ENCODE data around the gene UBN1. TPM values are rescaled to one million over a fixed set of nuclear protein-coding genes. Genes with fewer than 3 reads are reported as not detected.

The UBN1 gene
- total RNA-seq, 1 donor from 2014 or later, result 41.9 TPM

- no peaks in the 10 kb centered on the region for H3K9me3 Mint-ChIP-seq (ENCODE audit: low read depth)
- no peak for DNase-seq (ENCODE audit: low spot score, unreplicated experiment)
- H3K4me1 Mint-ChIP-seq (ENCODE audit: low read depth), result no peaks in the 10 kb centered on the region
- H3K4me3 Mint-ChIP-seq (ENCODE audit: low read depth), result no peak overlapping the region
- peak overlapping the region; percentile 31 for H3K27ac Mint-ChIP-seq
- TF ChIP-seq, protein P1, sequence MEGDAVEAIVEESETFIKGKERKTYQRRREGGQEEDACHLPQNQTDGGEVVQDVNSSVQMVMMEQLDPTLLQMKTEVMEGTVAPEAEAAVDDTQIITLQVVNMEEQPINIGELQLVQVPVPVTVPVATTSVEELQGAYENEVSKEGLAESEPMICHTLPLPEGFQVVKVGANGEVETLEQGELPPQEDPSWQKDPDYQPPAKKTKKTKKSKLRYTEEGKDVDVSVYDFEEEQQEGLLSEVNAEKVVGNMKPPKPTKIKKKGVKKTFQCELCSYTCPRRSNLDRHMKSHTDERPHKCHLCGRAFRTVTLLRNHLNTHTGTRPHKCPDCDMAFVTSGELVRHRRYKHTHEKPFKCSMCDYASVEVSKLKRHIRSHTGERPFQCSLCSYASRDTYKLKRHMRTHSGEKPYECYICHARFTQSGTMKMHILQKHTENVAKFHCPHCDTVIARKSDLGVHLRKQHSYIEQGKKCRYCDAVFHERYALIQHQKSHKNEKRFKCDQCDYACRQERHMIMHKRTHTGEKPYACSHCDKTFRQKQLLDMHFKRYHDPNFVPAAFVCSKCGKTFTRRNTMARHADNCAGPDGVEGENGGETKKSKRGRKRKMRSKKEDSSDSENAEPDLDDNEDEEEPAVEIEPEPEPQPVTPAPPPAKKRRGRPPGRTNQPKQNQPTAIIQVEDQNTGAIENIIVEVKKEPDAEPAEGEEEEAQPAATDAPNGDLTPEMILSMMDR (IDR thresholded peaks at IDR 0.05; ENCODE audit: unreplicated experiment), result no peak
- H3K36me3 Mint-ChIP-seq (ENCODE audit: insufficient read depth), result peaks cover 31% of the 10 kb centered on the region
- H3K27me3 Mint-ChIP-seq, result no peaks in the 10 kb centered on the region
Observed at GRCh38 chr16:4880006-4880580, 32.8 kb downstream of the UBN1 start.

DNA sequence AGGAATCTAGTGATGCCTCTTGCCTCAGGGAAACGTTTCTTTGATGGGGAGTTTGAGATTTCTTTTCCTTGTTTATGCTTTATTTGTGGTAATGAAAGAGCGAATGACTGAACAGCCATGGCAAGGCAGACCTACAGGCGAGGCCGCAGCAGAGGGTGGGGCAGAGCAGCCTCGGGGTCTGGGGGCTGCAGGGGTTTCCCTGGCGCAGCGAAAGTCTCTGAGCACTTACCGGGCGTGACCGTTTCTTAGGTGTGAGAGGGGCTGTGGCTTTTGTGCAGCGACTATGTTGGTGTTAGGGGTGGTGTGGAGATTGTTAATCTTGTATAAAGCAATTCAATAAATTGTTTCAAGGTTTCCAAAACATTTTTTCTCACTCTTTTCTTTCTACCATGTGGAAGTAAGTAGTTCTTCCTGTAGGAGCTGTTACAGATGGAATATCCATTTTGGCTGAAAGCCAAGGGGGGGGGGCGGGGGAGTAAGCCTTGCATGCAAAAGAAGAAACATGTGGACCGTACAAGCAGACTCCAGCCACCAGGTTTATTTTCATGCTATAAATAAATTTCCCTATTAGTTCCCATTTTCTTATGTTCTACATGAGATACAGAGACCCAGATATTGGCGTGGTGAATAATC is 34.8 kb downstream of the UBN1 start:
- no peak for DNase-seq (ENCODE audit: low spot score, unreplicated experiment)
- peaks cover 40% of the 10 kb centered on the region for H3K36me3 Mint-ChIP-seq (ENCODE audit: insufficient read depth)
- H3K9me3 Mint-ChIP-seq (ENCODE audit: low read depth), result no peaks in the 10 kb centered on the region
- no peak overlapping the region for H3K4me3 Mint-ChIP-seq (ENCODE audit: low read depth)
- H3K27me3 Mint-ChIP-seq, result no peaks in the 10 kb centered on the region
- no peaks in the 10 kb centered on the region for H3K4me1 Mint-ChIP-seq (ENCODE audit: low read depth)
- H3K27ac Mint-ChIP-seq, result no peak overlapping the region
- TF ChIP-seq, protein P1 (IDR thresholded peaks at IDR 0.05; ENCODE audit: unreplicated experiment), result no peak

DNA sequence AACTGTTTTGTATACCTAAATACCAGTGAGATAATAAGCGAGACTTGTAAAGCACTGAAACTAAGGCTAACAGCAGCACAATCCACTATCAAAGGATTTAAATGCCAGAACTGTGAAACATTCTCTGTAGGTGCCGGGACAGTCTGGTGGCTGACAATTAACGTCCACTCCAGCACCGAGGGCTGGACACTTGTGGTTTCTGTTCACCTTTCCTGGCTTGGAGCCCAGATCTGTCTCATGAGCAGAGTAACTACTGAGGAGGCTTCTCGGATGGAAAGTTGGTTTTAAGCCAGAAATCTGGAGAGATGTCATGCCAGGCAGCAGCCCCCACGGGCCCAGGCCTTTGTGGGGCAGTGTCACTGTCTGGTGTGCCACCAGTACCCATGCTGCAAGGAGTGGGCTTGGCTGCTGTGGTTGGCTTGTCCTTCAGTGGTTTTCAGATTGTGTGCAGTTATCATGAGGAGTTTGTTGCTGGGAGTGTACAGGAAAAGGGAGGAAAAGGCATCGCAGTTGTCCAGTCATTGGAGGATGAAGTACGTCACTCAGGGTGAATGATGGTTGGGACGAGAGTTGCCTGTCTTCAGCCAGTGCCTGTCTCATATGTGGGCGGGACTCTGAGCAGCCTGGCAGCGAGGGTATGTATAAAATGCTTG is 35.5 kb downstream of the UBN1 start:
- Mint-ChIP-seq H3K27me3 (no peaks in the 10 kb centered on the region), H3K27ac (no peak overlapping the region), H3K4me3 (ENCODE audit: low read depth) (no peak overlapping the region), H3K9me3 (ENCODE audit: low read depth) (no peaks in the 10 kb centered on the region), H3K36me3 (ENCODE audit: insufficient read depth) (peaks cover 39% of the 10 kb centered on the region), H3K4me1 (ENCODE audit: low read depth) (no peaks in the 10 kb centered on the region)
- TF ChIP-seq, protein P1 (IDR thresholded peaks at IDR 0.05; ENCODE audit: unreplicated experiment), result no peak
- no peak for DNase-seq (ENCODE audit: low spot score, unreplicated experiment)

DNA sequence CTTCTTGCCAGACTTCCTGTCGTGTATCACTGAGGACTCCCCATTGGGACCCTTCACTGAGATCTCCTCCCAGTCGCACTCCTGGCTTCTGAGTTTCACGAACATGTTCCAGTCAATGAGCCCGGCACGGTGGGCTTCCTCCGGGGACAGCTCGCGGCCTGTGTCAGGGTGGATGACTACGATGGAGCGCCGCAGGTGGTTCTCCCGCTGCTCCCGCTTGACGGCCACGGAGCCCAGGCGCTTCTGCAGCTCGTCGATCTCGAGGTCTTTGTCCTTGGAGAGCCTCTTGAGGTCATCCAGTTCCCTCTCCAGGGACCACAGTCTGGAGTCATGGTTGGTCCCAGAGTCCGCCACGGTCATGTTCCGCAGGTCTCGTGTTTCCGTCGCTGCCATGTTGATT is 36.2 kb downstream of the UBN1 start:
- no peak overlapping the region for H3K4me3 Mint-ChIP-seq (ENCODE audit: low read depth)
- peak overlapping the region; percentile 76 for H3K27ac Mint-ChIP-seq
- no peaks in the 10 kb centered on the region for H3K27me3 Mint-ChIP-seq

GRCh38 chr16:4884209-4884608 is 36.9 kb downstream of the UBN1 start:
- Mint-ChIP-seq H3K27ac (no peak overlapping the region), H3K4me1 (ENCODE audit: low read depth) (no peaks in the 10 kb centered on the region), H3K36me3 (ENCODE audit: insufficient read depth) (peaks cover 41% of the 10 kb centered on the region), H3K27me3 (no peaks in the 10 kb centered on the region), H3K9me3 (ENCODE audit: low read depth) (no peaks in the 10 kb centered on the region), H3K4me3 (ENCODE audit: low read depth) (no peak overlapping the region)
- no peak for DNase-seq (ENCODE audit: low spot score, unreplicated experiment)
- TF ChIP-seq, protein P1 (IDR thresholded peaks at IDR 0.05; ENCODE audit: unreplicated experiment), result no peak

More for the DNA sequence above, 36.2 kb downstream of the UBN1 start:
- Mint-ChIP-seq H3K9me3 (ENCODE audit: low read depth) (no peaks in the 10 kb centered on the region), H3K36me3 (ENCODE audit: insufficient read depth) (peaks cover 41% of the 10 kb centered on the region), H3K4me1 (ENCODE audit: low read depth) (no peaks in the 10 kb centered on the region)
- no peak for DNase-seq (ENCODE audit: low spot score, unreplicated experiment)
- TF ChIP-seq, protein P1 (IDR thresholded peaks at IDR 0.05; ENCODE audit: unreplicated experiment), result no peak

All from progenitor cell of endocrine pancreas (in vitro differentiated cells).